ENCODE results near the gene PDZRN4.

PDZRN4 gene

DNA sequence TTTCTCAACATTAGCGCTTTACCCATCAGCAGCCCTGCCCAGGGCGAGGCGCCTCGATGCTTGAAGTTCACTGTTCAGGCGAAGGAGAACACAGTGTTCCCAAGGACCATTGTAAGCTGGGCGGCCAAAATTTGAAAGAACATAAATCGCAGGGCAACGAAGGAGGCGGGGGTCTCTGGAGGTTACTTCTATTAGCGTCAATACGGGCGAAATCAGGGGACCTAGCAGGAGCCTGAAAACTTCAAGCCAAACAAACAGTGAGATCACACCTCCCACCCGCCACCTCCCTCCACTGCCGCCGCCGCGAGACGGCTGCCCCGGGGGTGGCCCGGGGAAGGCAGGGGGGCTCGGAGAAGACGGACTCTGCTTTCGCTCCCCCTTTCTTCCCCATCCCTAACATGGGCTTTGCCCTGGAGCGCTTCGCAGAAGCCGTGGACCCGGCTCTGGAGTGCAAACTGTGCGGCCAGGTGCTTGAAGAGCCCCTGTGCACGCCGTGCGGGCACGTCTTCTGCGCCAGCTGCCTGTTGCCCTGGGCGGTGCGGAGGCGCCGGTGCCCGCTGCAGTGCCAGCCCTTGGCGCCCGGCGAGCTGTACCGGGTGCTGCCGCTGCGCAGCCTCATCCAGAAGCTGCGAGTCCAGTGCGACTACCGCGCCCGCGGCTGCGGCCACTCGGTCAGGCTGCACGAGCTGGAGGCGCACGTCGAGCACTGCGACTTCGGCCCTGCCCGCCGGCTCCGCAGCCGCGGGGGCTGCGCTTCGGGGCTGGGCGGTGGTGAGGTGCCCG, at the start of gene PDZRN4:
Gene PDZRN4, plus strand, starts transcription at position 263 of the 783 bp plus-strand sequence.
- H3K4me2 ChIP-seq (ENCODE audit: low read length) = no peak within 1 kb of the TSS
- H3K27me3 ChIP-seq (ENCODE audit: low read depth, low read length) = no peaks in the 10 kb centered on the region
- H3K36me3 ChIP-seq (replicated peaks; ENCODE audit: low read depth, low read length) = no peaks in the 10 kb centered on the region
- no peak within 1 kb of the TSS for H3K27ac ChIP-seq (ENCODE audit: low read length)
- no peak within 1 kb of the TSS for H2AFZ ChIP-seq (ENCODE audit: low read depth, low read length)
- no peak for TF ChIP-seq CTCF (IDR thresholded peaks at IDR 0.05; ENCODE audit: low read depth, low read length)
- no peak for TF ChIP-seq EZH2phosphoT487 (IDR thresholded peaks at IDR 0.05; ENCODE audit: low read depth)
- no peak within 1 kb of the TSS for H3K4me3 ChIP-seq (ENCODE audit: low read length)
- H4K20me1 ChIP-seq (ENCODE audit: insufficient read depth, low read length) = no peaks in the 10 kb centered on the region
- no peaks in the 10 kb centered on the region for H3K9me3 ChIP-seq (ENCODE audit: insufficient read depth, low read length)
- no peak within 1 kb of the TSS for H3K9ac ChIP-seq (ENCODE audit: low read length)
- H3K4me1 ChIP-seq (ENCODE audit: low read length) = peaks cover 47% of the 10 kb centered on the region
- no peaks in the 10 kb centered on the region for H3K79me2 ChIP-seq (ENCODE audit: low read length)

DNA sequence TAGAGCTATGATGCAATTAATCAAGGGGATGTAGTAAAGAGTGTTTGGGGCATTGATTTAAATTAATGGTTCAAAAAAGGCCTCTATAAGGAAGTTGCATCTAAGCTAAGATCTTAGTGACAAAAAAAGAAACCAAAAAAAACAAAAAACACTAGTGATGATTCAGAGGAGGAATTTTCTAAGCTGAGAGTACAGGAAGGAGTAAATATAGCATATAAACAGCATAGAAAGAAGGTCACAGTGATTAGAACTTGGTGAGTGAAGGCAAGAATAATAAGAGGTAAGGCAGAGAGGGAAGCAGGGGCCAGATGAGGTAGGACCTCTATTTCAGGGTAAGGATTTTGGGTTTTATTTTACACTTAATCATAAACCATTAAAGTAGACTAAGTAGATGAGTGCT, 48.0 kb upstream of the PDZRN4 start:
- H3K36me3 ChIP-seq (replicated peaks; ENCODE audit: low read depth, low read length) = no peaks in the 10 kb centered on the region
- no peaks in the 10 kb centered on the region for H3K9me3 ChIP-seq (ENCODE audit: insufficient read depth, low read length)
- peak overlapping the region; percentile 21; the same call in 1 of the 2 replicates for H3K4me3 ChIP-seq (ENCODE audit: low read length)
- peak overlapping the region; percentile 65 for H3K27ac ChIP-seq (ENCODE audit: low read length)
- H3K9ac ChIP-seq (ENCODE audit: low read length) = peak overlapping the region; percentile 32; the same call in 1 of the 2 replicates
- peak overlapping the region; percentile 62 for H3K4me2 ChIP-seq (ENCODE audit: low read length)
- TF ChIP-seq EZH2phosphoT487 (IDR thresholded peaks at IDR 0.05; ENCODE audit: low read depth) = no peak
- no peak for TF ChIP-seq CTCF (IDR thresholded peaks at IDR 0.05; ENCODE audit: low read depth, low read length)
- no peaks in the 10 kb centered on the region for H4K20me1 ChIP-seq (ENCODE audit: insufficient read depth, low read length)
- no peaks in the 10 kb centered on the region for H3K79me2 ChIP-seq (ENCODE audit: low read length)
- H3K27me3 ChIP-seq (ENCODE audit: low read depth, low read length) = no peaks in the 10 kb centered on the region
- H3K4me1 ChIP-seq (ENCODE audit: low read length) = peaks cover 14% of the 10 kb centered on the region
- peak overlapping the region; percentile 84 for H2AFZ ChIP-seq (ENCODE audit: low read depth, low read length)

DNA sequence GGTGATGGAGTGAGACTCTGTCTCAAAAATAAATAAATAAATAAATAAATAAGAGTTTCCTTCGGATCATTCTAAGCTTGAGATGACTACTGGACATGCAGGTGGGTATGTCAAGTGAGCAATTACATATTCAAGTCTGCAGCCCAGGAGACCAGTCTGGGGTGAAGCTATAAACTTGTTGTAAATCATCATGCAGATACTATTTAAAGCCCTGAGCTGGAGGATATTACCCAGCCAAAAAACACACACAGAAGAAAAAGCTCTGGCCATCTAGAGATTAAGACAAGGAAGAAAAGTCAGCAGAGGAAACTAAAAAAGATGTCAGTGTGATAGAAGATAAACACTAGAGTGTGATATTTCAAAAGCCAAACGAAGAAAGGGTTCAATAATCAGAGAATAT, 47.0 kb upstream of the PDZRN4 start:
- no peaks in the 10 kb centered on the region for H3K9me3 ChIP-seq (ENCODE audit: insufficient read depth, low read length)
- no peak overlapping the region for H3K4me2 ChIP-seq (ENCODE audit: low read length)
- no peaks in the 10 kb centered on the region for H3K36me3 ChIP-seq (replicated peaks; ENCODE audit: low read depth, low read length)
- H4K20me1 ChIP-seq (ENCODE audit: insufficient read depth, low read length) = no peaks in the 10 kb centered on the region
- H3K27me3 ChIP-seq (ENCODE audit: low read depth, low read length) = no peaks in the 10 kb centered on the region
- no peaks in the 10 kb centered on the region for H3K79me2 ChIP-seq (ENCODE audit: low read length)
- no peak overlapping the region for H2AFZ ChIP-seq (ENCODE audit: low read depth, low read length)
- no peak overlapping the region for H3K27ac ChIP-seq (ENCODE audit: low read length)
- H3K4me3 ChIP-seq (ENCODE audit: low read length) = no peak overlapping the region
- peaks cover 14% of the 10 kb centered on the region for H3K4me1 ChIP-seq (ENCODE audit: low read length)
- H3K9ac ChIP-seq (ENCODE audit: low read length) = no peak overlapping the region
- TF ChIP-seq EZH2phosphoT487 (IDR thresholded peaks at IDR 0.05; ENCODE audit: low read depth) = no peak

GRCh38 chr12:41142376-41142775, 45.7 kb upstream of the PDZRN4 start:
- H3K9ac ChIP-seq (ENCODE audit: low read length) = no peak overlapping the region
- H3K79me2 ChIP-seq (ENCODE audit: low read length) = no peaks in the 10 kb centered on the region
- no peak overlapping the region for H3K4me2 ChIP-seq (ENCODE audit: low read length)
- H3K9me3 ChIP-seq (ENCODE audit: insufficient read depth, low read length) = no peaks in the 10 kb centered on the region
- no peaks in the 10 kb centered on the region for H3K27me3 ChIP-seq (ENCODE audit: low read depth, low read length)
- peaks cover 14% of the 10 kb centered on the region for H3K4me1 ChIP-seq (ENCODE audit: low read length)
- H4K20me1 ChIP-seq (ENCODE audit: insufficient read depth, low read length) = no peaks in the 10 kb centered on the region
- no peak overlapping the region for H3K27ac ChIP-seq (ENCODE audit: low read length)
- TF ChIP-seq EZH2phosphoT487 (IDR thresholded peaks at IDR 0.05; ENCODE audit: low read depth) (no peak), CTCF (IDR thresholded peaks at IDR 0.05; ENCODE audit: low read depth, low read length) (no peak)
- no peak overlapping the region for H3K4me3 ChIP-seq (ENCODE audit: low read length)
- H3K36me3 ChIP-seq (replicated peaks; ENCODE audit: low read depth, low read length) = no peaks in the 10 kb centered on the region
- no peak overlapping the region for H2AFZ ChIP-seq (ENCODE audit: low read depth, low read length)

Data from OCI-LY3 (cell line).